ENCODE measurements around the gene SLC22A1.

DNA sequence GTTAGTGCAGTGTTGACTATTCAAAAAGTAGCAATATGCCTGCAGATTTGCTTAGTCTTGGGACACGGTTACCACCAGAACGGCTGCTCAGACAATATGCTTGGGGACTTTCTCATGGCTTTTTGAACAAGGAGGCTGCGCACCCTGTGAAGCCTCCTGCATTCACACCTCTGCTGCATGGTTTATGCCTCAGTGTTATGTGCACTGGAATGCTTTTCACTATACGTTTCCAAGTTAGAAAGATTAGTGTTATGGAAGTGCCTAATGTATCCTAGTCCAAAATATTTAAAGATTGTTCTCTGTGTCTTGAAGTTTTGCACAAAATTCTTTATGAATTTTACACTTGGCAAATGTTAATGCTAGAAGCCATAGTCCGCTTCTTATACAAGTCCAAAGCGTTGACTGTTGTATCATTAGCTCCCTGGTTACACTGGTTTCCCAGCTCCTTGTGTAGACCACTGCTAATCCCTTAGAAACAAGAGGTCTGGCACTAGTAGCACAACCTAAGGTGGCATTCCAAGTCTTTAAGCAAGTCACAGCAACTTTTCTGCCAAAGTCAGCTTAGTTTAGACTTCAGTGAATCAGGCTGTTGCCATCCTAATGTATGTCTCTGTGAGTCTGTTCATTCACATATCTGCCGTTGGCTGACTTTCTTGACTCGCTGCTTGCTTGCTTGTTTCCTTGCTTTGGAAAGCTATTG, 26.3 kb upstream of the SLC22A1 start:
- no peak for TF ChIP-seq YY1 (tag by site-specific recombination; IDR thresholded peaks at IDR 0.05)
- TF ChIP-seq ZNF571 (tag by site-specific recombination; IDR thresholded peaks at IDR 0.05): no peak
- no peak for TF ChIP-seq ZNF37A (tag by site-specific recombination; IDR thresholded peaks at IDR 0.05)
